Measurements from ENCODE around the gene NIPA2.
A peak's percentile ranks its signal among the peaks of the same experiment; 100 is the strongest.

NIPA2 gene

GRCh38 chr15:22810033-22810852 is 28.2 kb upstream of the NIPA2 start:
- H3K27me3 ChIP-seq: no peaks in the 10 kb centered on the region
- no peaks in the 10 kb centered on the region for H3K9me3 ChIP-seq
- no peak overlapping the region for H3K4me3 ChIP-seq (ENCODE audit: low read depth, low read length)
- peaks cover 4% of the 10 kb centered on the region; the same call in 1 of the 2 replicates for H3K36me3 ChIP-seq
- H3K4me1 ChIP-seq: no peaks in the 10 kb centered on the region
- DNase-seq: no peak
- no peak for TF ChIP-seq CTCF (IDR thresholded peaks at IDR 0.05; ENCODE audit: low read depth, low read length)

GRCh38 chr15:22810853-22811338 is 27.6 kb upstream of the NIPA2 start:
- H3K27me3 ChIP-seq: no peaks in the 10 kb centered on the region
- peaks cover 4% of the 10 kb centered on the region; the same call in 1 of the 2 replicates for H3K36me3 ChIP-seq
- no peak overlapping the region for H3K4me3 ChIP-seq (ENCODE audit: low read depth, low read length)
- H3K4me1 ChIP-seq: no peaks in the 10 kb centered on the region
- DNase-seq: no peak
- no peaks in the 10 kb centered on the region for H3K9me3 ChIP-seq
- no peak for TF ChIP-seq CTCF (IDR thresholded peaks at IDR 0.05; ENCODE audit: low read depth, low read length)

- peak; percentile 52 for DNase-seq
- no peaks in the 10 kb centered on the region for H3K4me1 ChIP-seq
- H3K36me3 ChIP-seq: peaks cover 4% of the 10 kb centered on the region; the same call in 1 of the 2 replicates
- no peaks in the 10 kb centered on the region for H3K27me3 ChIP-seq
- H3K4me3 ChIP-seq (ENCODE audit: low read depth, low read length): no peak overlapping the region
- peak; percentile 64 for TF ChIP-seq CTCF (IDR thresholded peaks at IDR 0.05; ENCODE audit: low read depth, low read length)
- no peaks in the 10 kb centered on the region for H3K9me3 ChIP-seq
These were observed 26.8 kb upstream of the NIPA2 start for GRCh38 chr15:22811640-22812039.

- TF ChIP-seq CTCF (IDR thresholded peaks at IDR 0.05; ENCODE audit: low read depth, low read length): no peak
- Histone ChIP-seq H3K27me3 (no peaks in the 10 kb centered on the region), H3K9me3 (no peaks in the 10 kb centered on the region), H3K36me3 (peaks cover 4% of the 10 kb centered on the region; the same call in 1 of the 2 replicates), H3K4me1 (no peaks in the 10 kb centered on the region), H3K4me3 (ENCODE audit: low read depth, low read length) (no peak overlapping the region)
- DNase-seq: no peak
These were observed 24.6 kb upstream of the NIPA2 start for GRCh38 chr15:22813844-22814243.

- no peak for TF ChIP-seq CTCF (IDR thresholded peaks at IDR 0.05; ENCODE audit: low read depth, low read length)
- no peak for DNase-seq
These were observed 22.7 kb upstream of the NIPA2 start for GRCh38 chr15:22815766-22816165.

GRCh38 chr15:22819651-22820050 is 18.8 kb upstream of the NIPA2 start:
- TF ChIP-seq CTCF (IDR thresholded peaks at IDR 0.05; ENCODE audit: low read depth, low read length): no peak
- no peak for DNase-seq

More at GRCh38 chr15:22815766-22816165, 22.7 kb upstream of the NIPA2 start:
- Histone ChIP-seq H3K9me3 (no peaks in the 10 kb centered on the region), H3K36me3 (peaks cover 4% of the 10 kb centered on the region; the same call in 1 of the 2 replicates), H3K27me3 (no peaks in the 10 kb centered on the region), H3K4me3 (ENCODE audit: low read depth, low read length) (no peak overlapping the region), H3K4me1 (no peaks in the 10 kb centered on the region)

More at GRCh38 chr15:22819651-22820050, 18.8 kb upstream of the NIPA2 start:
- Histone ChIP-seq H3K9me3 (no peaks in the 10 kb centered on the region), H3K36me3 (peaks cover 18% of the 10 kb centered on the region), H3K4me3 (ENCODE audit: low read depth, low read length) (no peak overlapping the region), H3K27me3 (no peaks in the 10 kb centered on the region), H3K4me1 (no peaks in the 10 kb centered on the region)
